Astrocyte (in vitro differentiated cells and primary cell): ENCODE measurements around the gene ERC1. TPM values are rescaled to one million over a fixed set of nuclear protein-coding genes. Genes with fewer than 3 reads are reported as not detected.
"Not testable (repeated sequence)": the region's sequence is repeated elsewhere in the genome, so short reads cannot be mapped to it uniquely, and the experiment has no call there.

Experiments
- DNase-seq: peaks from one replicate; pipeline ENCODE4 v3.0.0-alpha.2; 2010; ENCODE audit warnings: low read depth
- FAIRE-seq: peaks from 2 replicates; lab custom pipeline; 2011; peaks lifted over from hg19 to GRCh38; lab: Jason Lieb, UNC
- H2AFZ ChIP-seq: 2 replicates; pipeline ENCODE4 v1.6.0; 2012; ENCODE audit warnings: low read depth, low read length, inconsistent platforms
- H3K27ac ChIP-seq: 2 replicates; pipeline ENCODE4 v1.5.1; 2011; ENCODE audit warnings: low read depth, low read length, inconsistent platforms
- H3K27me3 ChIP-seq: 2 replicates; pipeline ENCODE4 v1.6.0; 2011; ENCODE audit warnings: low read length, inconsistent platforms; ENCODE audit not compliant: insufficient read depth
- H3K36me3 ChIP-seq: 2 replicates; pipeline ENCODE4 v1.5.1; 2011; ENCODE audit warnings: low read length, inconsistent platforms; ENCODE audit not compliant: insufficient read depth
- H3K4me1 ChIP-seq: 2 replicates; pipeline ENCODE4 v1.5.1; 2011; ENCODE audit warnings: low read length, inconsistent platforms; ENCODE audit not compliant: insufficient read depth
- H3K4me2 ChIP-seq: 2 replicates; pipeline ENCODE4 v1.6.0; 2012; ENCODE audit warnings: low read length, inconsistent platforms
- H3K4me3 ChIP-seq: 2 replicates; pipeline ENCODE4 v1.5.1; 2011; ENCODE audit warnings: low read depth, mild to moderate bottlenecking, low read length, inconsistent platforms; ENCODE audit not compliant: insufficient read depth
- H3K79me2 ChIP-seq: 2 replicates; pipeline ENCODE4 v1.6.0; 2012; ENCODE audit warnings: mild to moderate bottlenecking, low read length, inconsistent platforms; ENCODE audit not compliant: insufficient read depth
- H3K9ac ChIP-seq: 2 replicates; pipeline ENCODE4 v1.6.0; 2012; ENCODE audit warnings: mild to moderate bottlenecking, low read length, inconsistent platforms
- H3K9me3 ChIP-seq: 2 replicates; pipeline ENCODE4 v1.5.1; 2012; ENCODE audit warnings: low read depth, mild to moderate bottlenecking, low read length, inconsistent platforms; ENCODE audit not compliant: insufficient read depth
- H4K20me1 ChIP-seq: 2 replicates; pipeline ENCODE4 v1.6.0; 2012; ENCODE audit warnings: low read length, inconsistent platforms; ENCODE audit not compliant: insufficient read depth
- H3K27ac Mint-ChIP-seq: one replicate; pipeline ENCODE4 v1.8.0; 2021; ENCODE audit warnings: mild to moderate bottlenecking, mixed read lengths; ENCODE audit not compliant: unreplicated experiment
- H3K27me3 Mint-ChIP-seq: one replicate; pipeline ENCODE4 v1.8.0; 2021; ENCODE audit warnings: low read depth, mixed read lengths; ENCODE audit not compliant: unreplicated experiment
- H3K36me3 Mint-ChIP-seq: one replicate; pipeline ENCODE4 v1.8.0; 2021; ENCODE audit warnings: low read depth, mixed read lengths; ENCODE audit not compliant: unreplicated experiment
- H3K4me1 Mint-ChIP-seq: one replicate; pipeline ENCODE4 v1.8.0; 2021; ENCODE audit warnings: low read depth, mixed read lengths; ENCODE audit not compliant: unreplicated experiment
- H3K4me3 Mint-ChIP-seq: one replicate; pipeline ENCODE4 v1.8.0; 2021; ENCODE audit warnings: mild to moderate bottlenecking, moderate library complexity, mixed read lengths; ENCODE audit not compliant: unreplicated experiment
- H3K9me3 Mint-ChIP-seq: one replicate; pipeline ENCODE4 v1.8.0; 2021; ENCODE audit warnings: mild to moderate bottlenecking, mixed read lengths; ENCODE audit not compliant: unreplicated experiment
- CTCF ChIP-seq: IDR thresholded peaks from 2 replicates; pipeline ENCODE4 v1.5.1; 2011; ENCODE audit warnings: low read depth, mild to moderate bottlenecking, inconsistent platforms, low read length, moderate library complexity; ENCODE audit not compliant: insufficient read depth
- EZH2 ChIP-seq: IDR thresholded peaks from 2 replicates; pipeline ENCODE4 v1.6.1; 2012; ENCODE audit warnings: mild to moderate bottlenecking, low read length, inconsistent platforms; ENCODE audit not compliant: insufficient read depth
- total RNA-seq: library from RNA; stranded (reverse); gene quantifications from 2 replicates; pipeline ENCODE4 v1.2.1, GENCODE V29; 2021

The ERC1 gene
- total RNA-seq, 1 donor from 2014 or later = 67.1 TPM

GRCh38 chr12:1338483-1339177, 347.6 kb downstream of the ERC1 start:
- no peak for TF ChIP-seq CTCF
- no peak for TF ChIP-seq EZH2
- Histone ChIP-seq H3K4me2 (no peak overlapping the region), H3K27ac (no peak overlapping the region), H3K9ac (no peak overlapping the region), H3K27me3 (no peaks in the 10 kb centered on the region), H3K4me3 (no peak overlapping the region), H2AFZ (no peak overlapping the region), H3K79me2 (no peaks in the 10 kb centered on the region), H3K36me3 (no peaks in the 10 kb centered on the region), H3K4me1 (no peaks in the 10 kb centered on the region), H4K20me1 (peaks cover 3% of the 10 kb centered on the region), H3K9me3 (no peaks in the 10 kb centered on the region)
- Mint-ChIP-seq H3K4me1 (peaks cover 2% of the 10 kb centered on the region), H3K9me3 (no peaks in the 10 kb centered on the region), H3K4me3 (no peak overlapping the region), H3K27ac (no peak overlapping the region), H3K27me3 (no peaks in the 10 kb centered on the region), H3K36me3 (peaks cover 10% of the 10 kb centered on the region)
- FAIRE-seq (no peak), DNase-seq (no peak)

GRCh38 chr12:1339178-1339541, 348.1 kb downstream of the ERC1 start:
- H3K27me3 ChIP-seq, H3K79me2 ChIP-seq, H3K27me3 Mint-ChIP-seq, H3K27ac Mint-ChIP-seq, H3K9me3 ChIP-seq, H3K36me3 ChIP-seq, H3K4me1 Mint-ChIP-seq, H3K27ac ChIP-seq, H3K4me3 ChIP-seq, DNase-seq, H3K9me3 Mint-ChIP-seq, H4K20me1 ChIP-seq, H2AFZ ChIP-seq, H3K4me2 ChIP-seq, FAIRE-seq, H3K4me1 ChIP-seq, H3K4me3 Mint-ChIP-seq, H3K36me3 Mint-ChIP-seq, H3K9ac ChIP-seq: not testable (repeated sequence)

GRCh38 chr12:1339618-1340319, 348.7 kb downstream of the ERC1 start:
- Histone ChIP-seq H3K27ac (no peak overlapping the region), H3K36me3 (no peaks in the 10 kb centered on the region), H4K20me1 (peaks cover 3% of the 10 kb centered on the region), H2AFZ (no peak overlapping the region), H3K4me2 (no peak overlapping the region), H3K9me3 (no peaks in the 10 kb centered on the region), H3K27me3 (no peaks in the 10 kb centered on the region), H3K4me1 (no peaks in the 10 kb centered on the region), H3K9ac (no peak overlapping the region), H3K79me2 (no peaks in the 10 kb centered on the region), H3K4me3 (no peak overlapping the region)
- no peak for FAIRE-seq
- Mint-ChIP-seq H3K27me3 (no peaks in the 10 kb centered on the region), H3K27ac (no peak overlapping the region), H3K9me3 (no peaks in the 10 kb centered on the region), H3K36me3 (peaks cover 10% of the 10 kb centered on the region), H3K4me1 (peaks cover 2% of the 10 kb centered on the region), H3K4me3 (no peak overlapping the region)
- DNase-seq = no peak
- TF ChIP-seq CTCF (no peak), EZH2 (no peak)

DNA sequence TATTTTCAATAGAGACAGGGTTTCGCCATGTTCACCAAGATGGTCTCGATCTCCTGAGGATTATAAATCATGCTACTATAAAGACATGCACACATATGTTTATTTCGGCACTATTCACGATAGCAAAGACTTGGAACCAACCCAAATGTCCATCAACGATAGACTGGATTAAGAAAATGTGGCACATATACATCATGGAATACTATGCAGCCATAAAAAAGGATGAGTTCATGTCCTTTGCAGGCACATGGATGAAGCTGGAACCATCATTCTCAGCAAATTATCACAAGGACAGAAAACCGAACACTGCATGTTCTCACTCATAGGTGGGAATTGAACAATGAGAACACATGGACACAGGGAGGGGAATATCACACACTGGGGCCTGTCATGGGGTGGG, 350.2 kb downstream of the ERC1 start:
- not testable (repeated sequence) for H4K20me1 ChIP-seq, FAIRE-seq, H3K9me3 ChIP-seq, H3K27me3 Mint-ChIP-seq, H3K79me2 ChIP-seq, H3K4me1 ChIP-seq, H3K4me2 ChIP-seq, H3K9ac ChIP-seq, H2AFZ ChIP-seq, H3K27me3 ChIP-seq, H3K9me3 Mint-ChIP-seq, H3K4me1 Mint-ChIP-seq, H3K36me3 ChIP-seq, H3K36me3 Mint-ChIP-seq, H3K4me3 ChIP-seq, H3K27ac Mint-ChIP-seq, H3K27ac ChIP-seq, DNase-seq, H3K4me3 Mint-ChIP-seq
